ENCODE measurements around the gene IFNAR1.

- TF ChIP-seq CTCF (conservative IDR thresholded peaks at IDR 0.05 in 1 of 2, IDR thresholded peaks at IDR 0.05 in 1 of 2; ENCODE audit: extremely low read depth in 1 of 2, insufficient read depth in 1 of 2, low read depth in 1 of 2, low read length in 2 of 2) (no peak), EZH2 (IDR thresholded peaks at IDR 0.05; ENCODE audit: borderline replicate concordance, low read length) (no peak)
Measured at GRCh38 chr21:33339135-33339534, 14.4 kb downstream of the IFNAR1 start.

Measured in mammary epithelial cell (primary cell).